C1 segment of cervical spinal cord (tissue), 14 donors: ENCODE results near the gene PYROXD2.
"Not testable (repeated sequence)": the region's sequence is repeated elsewhere in the genome, so short reads cannot be mapped to it uniquely, and the experiment has no call there.

ENCODE experiments used
- DNase-seq, 14 donors: peaks; one replicate each; lab custom pipeline; 2025; lab: John Stamatoyannopoulos, UW

Gene PYROXD2

DNA sequence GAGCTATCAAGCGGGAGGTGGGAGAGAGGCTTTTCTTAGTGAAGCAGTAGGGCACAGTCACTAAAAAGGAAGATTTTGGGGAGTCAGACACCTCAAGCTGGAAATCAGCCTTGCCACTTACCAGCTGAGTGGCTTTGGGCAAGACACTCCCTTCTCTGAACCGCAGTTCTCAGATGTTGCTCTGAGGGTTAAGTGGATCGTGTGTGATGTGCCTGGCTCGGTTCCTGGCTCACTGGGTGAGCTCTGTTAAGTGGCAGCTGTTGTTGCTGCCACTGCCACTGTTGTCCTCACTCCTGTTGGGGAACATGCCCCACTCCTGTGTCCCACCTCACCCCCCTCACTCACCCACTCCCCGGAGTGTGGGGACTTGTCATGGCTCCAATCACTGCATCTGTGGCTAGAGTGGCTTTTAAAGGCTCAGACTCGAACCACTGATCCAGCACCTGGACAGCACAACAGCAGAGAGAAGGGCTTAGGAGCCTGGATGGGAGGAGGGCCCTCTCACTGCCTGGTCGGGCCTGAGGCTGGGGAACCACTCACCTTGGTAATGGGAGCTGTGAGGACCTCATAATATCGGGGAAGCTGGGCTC lies 20.0 kb downstream of the PYROXD2 start:
- DNase-seq, result no peak

- peak in 6 of 14 donors; percentile 6 to 95 (median 30) for DNase-seq
Measured at GRCh38 chr10:98391578-98391991, 23.4 kb downstream of the PYROXD2 start.

- DNase-seq, result peak in 1 of 14 donors; percentile 5
Measured at GRCh38 chr10:98391065-98391464, 23.9 kb downstream of the PYROXD2 start.

- no peak for DNase-seq
Measured at GRCh38 chr10:98390406-98390805, 24.6 kb downstream of the PYROXD2 start.

- DNase-seq, result no peak
Measured at GRCh38 chr10:98389398-98389797, 25.6 kb downstream of the PYROXD2 start.

- no peak for DNase-seq
Measured at GRCh38 chr10:98388101-98388655, 26.8 kb downstream of the PYROXD2 start.

- no peak for DNase-seq
Measured at GRCh38 chr10:98384531-98385133, 30.4 kb downstream of the PYROXD2 start.

- DNase-seq, result no peak
Measured at GRCh38 chr10:98383869-98384268, 31.1 kb downstream of the PYROXD2 start.

GRCh38 chr10:98383134-98383667 lies 31.8 kb downstream of the PYROXD2 start:
- DNase-seq, result not testable (repeated sequence)

- DNase-seq, result no peak
Measured at GRCh38 chr10:98382691-98383101, 32.3 kb downstream of the PYROXD2 start.

GRCh38 chr10:98380493-98381339 lies 34.3 kb downstream of the PYROXD2 start:
- DNase-seq, result no peak

- no peak for DNase-seq
Measured at GRCh38 chr10:98378722-98379121, 36.3 kb downstream of the PYROXD2 start.

- no peak for DNase-seq
Measured at GRCh38 chr10:98377536-98377935, 37.4 kb downstream of the PYROXD2 start.

- DNase-seq, result no peak
Measured at GRCh38 chr10:98377001-98377400, 38.0 kb downstream of the PYROXD2 start.

DNA sequence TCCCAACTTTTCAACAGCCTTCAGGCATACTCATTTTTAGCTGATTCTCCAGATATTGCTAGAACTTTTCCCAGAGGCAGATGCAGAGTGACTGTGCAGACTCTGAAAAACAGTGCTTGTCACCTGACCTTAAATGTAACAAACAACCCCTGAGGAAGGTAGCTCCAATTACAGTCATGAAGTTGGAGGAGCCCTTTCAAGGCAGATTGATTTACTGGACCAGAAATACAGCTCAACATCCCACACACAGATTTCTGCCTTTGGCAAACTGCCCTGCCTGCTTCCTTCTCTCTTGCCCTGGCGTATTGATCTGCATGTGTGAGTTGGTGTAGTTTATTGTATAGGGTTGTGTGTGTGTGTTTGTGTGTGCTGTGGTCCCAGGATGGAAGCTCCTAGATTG lies 38.5 kb downstream of the PYROXD2 start:
- DNase-seq, result no peak

DNA sequence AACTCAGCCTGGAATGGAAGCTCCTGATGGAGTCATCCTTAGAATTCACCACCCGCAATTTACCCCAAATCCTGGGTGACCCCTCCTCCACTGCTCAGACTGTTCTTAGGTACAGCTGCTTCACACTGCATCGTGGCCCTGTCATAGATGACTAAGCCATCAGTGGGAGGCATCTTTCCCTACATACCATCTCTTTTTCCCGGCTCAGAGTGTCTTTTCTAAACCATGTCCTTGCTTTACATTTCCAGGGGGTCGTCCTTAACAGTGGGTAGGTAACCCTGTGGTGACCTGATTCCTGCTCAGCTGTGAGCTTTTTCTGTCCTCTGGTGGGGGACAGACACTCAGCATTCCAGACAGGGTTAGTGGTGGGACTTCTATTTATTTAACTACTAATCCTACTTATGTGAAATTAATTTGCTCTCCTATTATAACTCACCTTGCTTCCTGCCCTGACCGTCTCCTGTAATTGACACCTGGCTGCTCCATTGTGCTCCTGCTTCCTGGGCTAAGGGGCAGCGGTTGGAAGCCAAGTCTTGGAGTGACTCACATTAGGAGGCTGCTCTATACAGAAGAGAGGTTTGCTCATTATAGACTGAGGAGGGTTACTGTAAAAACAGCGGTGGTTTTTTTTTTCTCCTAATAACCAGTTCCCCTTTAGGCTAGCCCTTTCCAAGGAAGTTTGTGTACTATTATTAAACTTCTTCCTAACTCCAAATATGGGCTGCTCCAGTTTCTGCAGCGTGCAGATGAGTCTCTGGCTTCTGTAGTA lies 40.6 kb downstream of the PYROXD2 start:
- DNase-seq, result no peak

DNA sequence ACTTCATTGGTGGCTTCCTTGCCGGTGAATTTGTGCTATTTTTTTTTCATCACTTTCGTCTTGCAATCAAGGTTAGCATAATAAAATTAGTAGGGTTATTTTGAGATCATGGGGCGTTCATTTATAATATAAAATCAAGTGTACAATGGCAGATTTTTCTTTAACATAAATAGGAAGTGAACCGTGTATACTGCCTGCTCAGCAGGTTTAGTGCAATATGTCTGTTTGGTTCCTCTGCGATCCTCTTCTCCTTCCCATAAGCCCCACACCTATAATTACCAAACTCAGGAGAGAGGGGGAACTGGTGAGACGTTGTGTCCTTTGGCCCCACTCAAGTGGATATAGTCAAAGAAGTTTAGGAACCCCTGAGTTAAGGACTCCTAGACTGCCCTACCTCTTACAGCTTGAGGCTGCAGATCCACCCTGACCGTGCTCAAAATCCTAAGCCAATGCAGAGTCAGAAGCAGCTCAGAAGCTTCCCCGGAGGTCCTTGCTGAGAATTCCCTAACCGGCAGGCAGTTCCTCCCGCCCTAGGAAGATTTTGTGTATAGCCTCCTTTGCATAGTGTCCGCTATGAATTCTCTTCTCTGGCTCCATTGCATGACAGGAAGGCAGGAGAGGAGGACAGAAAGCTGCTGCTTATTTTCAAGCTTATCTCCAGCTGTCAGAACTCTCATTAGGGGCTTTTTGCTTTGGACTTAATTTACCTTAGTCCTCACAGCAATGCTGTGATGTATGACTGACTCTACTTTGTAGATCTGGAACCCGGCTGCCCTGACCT lies 41.5 kb downstream of the PYROXD2 start:
- DNase-seq, result no peak

GRCh38 chr10:98370831-98371820 lies 43.9 kb downstream of the PYROXD2 start:
- no peak for DNase-seq

GRCh38 chr10:98369801-98370200 lies 45.2 kb downstream of the PYROXD2 start:
- peak in 1 of 14 donors; percentile 83 for DNase-seq
